Gastrocnemius medialis (tissue), 4 donors: ENCODE data around the gene RALGAPA1.

Experiments used
- CTCF ChIP-seq, 5 experiments: fragments of 450-650 bp in 3 of 5; fragments of 200-600 bp in 2 of 5; sonication (generic) in 2 of 5; IDR thresholded peaks in 4 of 5; conservative IDR thresholded peaks in 1 of 5; 1 replicate in 4 of 5; 2 replicates in 1 of 5; pipeline ENCODE4 v1.5.1; 2016 to 2019; ENCODE audit warnings: antibody characterized with exemption in 5 of 5, mild to moderate bottlenecking in 3 of 5, moderate library complexity in 3 of 5
- POLR2A ChIP-seq, 2 donors: fragments of 450-650 bp; IDR thresholded peaks; one replicate each; pipeline ENCODE4 v1.6.1; 2017; ENCODE audit warnings: antibody characterized with exemption in 2 of 2, mild to moderate bottlenecking in 2 of 2, moderate library complexity in 2 of 2

GRCh38 chr14:35750202-35750904 is 58.7 kb downstream of the RALGAPA1 start:
- TF ChIP-seq CTCF (IDR thresholded peaks at IDR 0.05 in 4 of 5, conservative IDR thresholded peaks at IDR 0.05 in 1 of 5) (no peak), POLR2A (IDR thresholded peaks at IDR 0.05) (no peak)
